Caco-2 (cell line): ENCODE measurements around the gene BCORL1. TPM values are rescaled to one million over a fixed set of nuclear protein-coding genes. Genes with fewer than 3 reads are reported as not detected.

ENCODE experiments used
- BruUV-seq: library from RNA; stranded (reverse); fragments of 400-500 nt; replicated peaks from 2 replicates; lab custom pipeline; 2021; lab: Mats Ljungman, UMichigan
- CTCF ChIA-PET: fragments of 300-600 bp; sonication (Branson Sonifier 250); formaldehyde crosslinking; loops from one replicate; lab custom pipeline; 2022; ENCODE audit warnings: antibody characterized with exemption; lab: Charles Lee
- POLR2A ChIA-PET: fragments of 300-600 bp; sonication (Branson Sonifier 250); formaldehyde crosslinking; loops from one replicate; lab custom pipeline; 2022; ENCODE audit warnings: antibody characterized with exemption; lab: Charles Lee
- DNase-seq, 2 experiments: peaks; one replicate each; pipeline versions ENCODE4 v3.0.0 to v3.0.0-alpha.2; 2020 to 2022
- H3K27me3 ChIP-seq: replicated peaks from 2 replicates; pipeline ENCODE4 v1.6.0; 2011; ENCODE audit warnings: low read length; ENCODE audit not compliant: control insufficient read depth, insufficient read depth
- H3K36me3 ChIP-seq: 2 replicates; pipeline ENCODE4 v1.5.1; 2011; ENCODE audit warnings: low read length; ENCODE audit not compliant: control insufficient read depth, insufficient read depth
- H3K4me1 ChIP-seq: fragments of 250-450 bp; sonication (Bioruptor Pico); 2 replicates; pipeline ENCODE4 v1.5.1; 2020; ENCODE audit warnings: mild to moderate bottlenecking
- H3K4me3 ChIP-seq: 2 replicates; pipeline ENCODE4 v1.5.1; 2011; ENCODE audit warnings: low read depth, mild to moderate bottlenecking, control low read depth, low read length
- H3K9me3 ChIP-seq: fragments of 250-450 bp; sonication (Bioruptor Pico); 2 replicates; pipeline ENCODE4 v1.5.1; 2020; ENCODE audit warnings: mild to moderate bottlenecking, moderate library complexity
- H3K27ac Mint-ChIP-seq: one replicate; pipeline ENCODE4 v1.8.0; 2022; ENCODE audit warnings: mixed read lengths; ENCODE audit not compliant: unreplicated experiment
- H3K27me3 Mint-ChIP-seq: one replicate; pipeline ENCODE4 v1.8.0; 2022; ENCODE audit warnings: mixed read lengths; ENCODE audit not compliant: insufficient read depth, unreplicated experiment
- H3K36me3 Mint-ChIP-seq: one replicate; pipeline ENCODE4 v1.8.0; 2022; ENCODE audit warnings: mild to moderate bottlenecking, mixed read lengths; ENCODE audit not compliant: insufficient read depth, unreplicated experiment
- H3K4me1 Mint-ChIP-seq: one replicate; pipeline ENCODE4 v1.8.0; 2022; ENCODE audit warnings: low read depth, mixed read lengths; ENCODE audit not compliant: unreplicated experiment
- H3K4me3 Mint-ChIP-seq: one replicate; pipeline ENCODE4 v1.8.0; 2022; ENCODE audit warnings: mild to moderate bottlenecking, moderate library complexity, mixed read lengths; ENCODE audit not compliant: unreplicated experiment
- H3K9me3 Mint-ChIP-seq: one replicate; pipeline ENCODE4 v1.8.0; 2022; ENCODE audit warnings: mixed read lengths; ENCODE audit not compliant: unreplicated experiment
- CTCF ChIP-seq, 2 experiments: fragments of 200-600 bp in 1 of 2; IDR thresholded peaks; 1 replicate in 1 of 2; 2 replicates in 1 of 2; pipeline versions ENCODE4 v1.5.1 to v1.8.0; 2011 to 2022; ENCODE audit warnings: antibody characterized with exemption in 1 of 2, control low read depth in 1 of 2, inconsistent platforms in 1 of 2, low read depth in 1 of 2, low read length in 1 of 2, mild to moderate bottlenecking in 1 of 2, moderate library complexity in 1 of 2; ENCODE audit not compliant: insufficient read depth in 1 of 2, severe bottlenecking in 1 of 2, unreplicated experiment in 1 of 2
- intact Hi-C: fragments of 100-400 bp; cut with micrococcal nuclease; formaldehyde crosslinking; loops from one replicate; pipeline ENCODE4 v1.10.0; 2022; ENCODE audit not compliant: unreplicated experiment
- total RNA-seq: library from RNA; stranded (reverse); gene quantifications from 2 replicates; pipeline ENCODE4 v1.2.3, GENCODE V29; 2022

BCORL1 gene
- total RNA-seq, 1 experiment from 2014 or later: 19.8 TPM

GRCh38 chrX:130081421-130082045 is 99.1 kb downstream of the BCORL1 start:
- no peak for TF ChIP-seq CTCF (IDR thresholded peaks at IDR 0.05; ENCODE audit: insufficient read depth in 1 of 2, low read depth in 1 of 2, low read length in 1 of 2, severe bottlenecking in 1 of 2, unreplicated experiment in 1 of 2)
- no peak overlapping the region for H3K27ac Mint-ChIP-seq
- CTCF ChIA-PET: interaction anchor here (0.7 kb wide), 1 partner anchor 310 kb away, joined by 3 read pairs; no protein-coding TSS in a partner anchor
- Histone ChIP-seq H3K36me3 (no peaks in the 10 kb centered on the region; the same call in 1 of the 2 replicates), H3K4me3 (no peak overlapping the region), H3K27me3 (no peaks in the 10 kb centered on the region), H3K9me3 (no peaks in the 10 kb centered on the region), H3K4me1 (no peaks in the 10 kb centered on the region)
- H3K36me3 Mint-ChIP-seq: peaks cover 39% of the 10 kb centered on the region
- no peak for DNase-seq
- no peaks in the 10 kb centered on the region for H3K27me3 Mint-ChIP-seq
- no TSS peak for BruUV-seq
- H3K9me3 Mint-ChIP-seq: no peaks in the 10 kb centered on the region
- no peak overlapping the region for H3K4me3 Mint-ChIP-seq
- intact Hi-C loops: no loop called here
- H3K4me1 Mint-ChIP-seq: no peaks in the 10 kb centered on the region
- POLR2A ChIA-PET: no interaction called here

DNA sequence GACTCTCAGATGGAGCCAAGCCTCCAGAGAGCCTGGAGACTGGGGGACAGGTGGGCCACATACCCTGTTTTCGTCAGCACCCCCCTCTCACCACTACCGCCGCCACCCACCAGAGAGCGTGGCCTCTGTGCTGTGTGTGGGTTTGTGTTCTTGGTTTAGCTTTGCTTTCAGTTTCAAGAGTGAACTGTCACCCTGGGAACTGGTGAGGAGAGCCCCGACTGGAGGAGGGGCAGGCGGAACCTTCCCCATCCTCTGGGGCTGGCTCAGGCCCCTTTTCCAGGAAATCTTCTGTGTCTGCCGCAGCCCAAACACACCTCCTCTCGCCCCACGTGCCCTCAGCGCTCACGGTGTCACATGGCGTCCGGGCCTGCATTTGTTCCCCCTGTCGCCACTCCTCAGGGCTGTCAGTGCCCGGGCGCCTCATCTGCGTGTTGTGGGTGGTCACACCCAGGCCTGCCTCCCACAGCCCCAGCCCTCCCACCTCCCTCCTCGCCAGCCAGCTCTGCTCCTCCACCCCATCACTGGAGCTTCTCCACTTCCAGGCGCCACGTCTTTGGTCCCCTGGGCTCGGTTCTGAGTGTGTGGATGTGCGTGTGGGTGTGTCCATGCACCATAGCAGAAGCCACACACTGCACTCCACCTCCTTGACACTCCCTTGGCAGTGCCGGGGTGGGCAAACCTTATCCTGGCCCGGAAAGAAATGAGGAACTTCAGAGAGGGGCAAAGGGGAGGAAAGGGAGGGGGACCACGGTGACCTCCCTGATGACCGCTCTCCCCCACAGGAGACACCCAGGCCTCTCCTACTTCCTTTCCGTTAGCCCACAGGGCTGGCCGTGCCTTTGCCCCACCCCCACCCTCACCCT is 100.0 kb downstream of the BCORL1 start:
- Histone ChIP-seq H3K4me1 (no peaks in the 10 kb centered on the region), H3K36me3 (no peaks in the 10 kb centered on the region; the same call in 1 of the 2 replicates), H3K4me3 (no peak overlapping the region), H3K9me3 (no peaks in the 10 kb centered on the region), H3K27me3 (no peaks in the 10 kb centered on the region)
- no peak for DNase-seq
- TF ChIP-seq CTCF (IDR thresholded peaks at IDR 0.05; ENCODE audit: insufficient read depth in 1 of 2, low read depth in 1 of 2, low read length in 1 of 2, severe bottlenecking in 1 of 2, unreplicated experiment in 1 of 2): no peak
- Mint-ChIP-seq H3K27me3 (no peaks in the 10 kb centered on the region), H3K27ac (no peak overlapping the region), H3K4me3 (no peak overlapping the region), H3K4me1 (no peaks in the 10 kb centered on the region), H3K9me3 (no peaks in the 10 kb centered on the region), H3K36me3 (peaks cover 33% of the 10 kb centered on the region)
- intact Hi-C loops: no loop called here
- no TSS peak for BruUV-seq
- POLR2A ChIA-PET: no interaction called here
- CTCF ChIA-PET: interaction anchor here (0.5 kb wide), 1 partner anchor 33 kb away, joined by 6 read pairs; no protein-coding TSS in a partner anchor

DNA sequence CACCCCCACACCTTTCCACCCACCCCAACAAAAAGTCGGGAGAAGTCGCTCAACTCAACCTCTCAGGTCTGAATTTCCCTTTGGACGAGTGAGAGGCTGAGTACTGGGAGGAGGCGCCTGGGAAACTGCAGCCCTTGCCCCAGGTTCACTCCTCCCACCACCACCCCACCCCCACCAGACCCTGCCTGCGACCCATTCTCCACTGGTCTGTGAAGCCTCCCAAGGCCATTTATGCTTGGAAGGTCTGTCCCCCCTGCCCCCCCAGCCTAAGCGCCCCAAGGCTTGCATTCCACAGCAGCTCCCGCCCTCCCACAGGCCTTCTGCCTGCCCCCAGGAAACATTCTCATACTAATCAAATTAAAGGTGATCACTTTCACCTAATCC is 100.7 kb downstream of the BCORL1 start:
- intact Hi-C loops: no loop called here
- H3K4me3 Mint-ChIP-seq: no peak overlapping the region

More for the DNA sequence above, 100.7 kb downstream of the BCORL1 start:
- ChIA-PET CTCF (interaction anchor here (0.5 kb wide), 1 partner anchor 33 kb away, joined by 6 read pairs; no protein-coding TSS in a partner anchor), POLR2A (no interaction called here)
- peaks cover 6% of the 10 kb centered on the region for H3K4me1 Mint-ChIP-seq
- Histone ChIP-seq H3K4me1 (no peaks in the 10 kb centered on the region), H3K4me3 (no peak overlapping the region), H3K9me3 (no peaks in the 10 kb centered on the region), H3K36me3 (no peaks in the 10 kb centered on the region; the same call in 1 of the 2 replicates), H3K27me3 (no peaks in the 10 kb centered on the region)
- TF ChIP-seq CTCF (IDR thresholded peaks at IDR 0.05; ENCODE audit: insufficient read depth in 1 of 2, low read depth in 1 of 2, low read length in 1 of 2, severe bottlenecking in 1 of 2, unreplicated experiment in 1 of 2): no peak
- BruUV-seq: no TSS peak
- H3K27me3 Mint-ChIP-seq: no peaks in the 10 kb centered on the region
- H3K9me3 Mint-ChIP-seq: no peaks in the 10 kb centered on the region
- no peak overlapping the region for H3K27ac Mint-ChIP-seq
- peaks cover 27% of the 10 kb centered on the region for H3K36me3 Mint-ChIP-seq
- no peak for DNase-seq
